NCI-H748 (cell line): Measurements from ENCODE around the gene SH2D5.

ENCODE experiments used
- DNase-seq: peaks from one replicate; lab custom pipeline; 2025; ENCODE audit not compliant: unreplicated experiment; lab: John Stamatoyannopoulos, UW

The SH2D5 gene

GRCh38 chr1:20732588-20733359 is at the start of gene SH2D5:
TSS of gene SH2D5 (minus strand) at chr1:20732703. CDS start at chr1:20728044, 4,659 bp downstream.
- DNase-seq, result peak; percentile 71

- DNase-seq, result no peak
Observed at GRCh38 chr1:20775700-20776099, 43.2 kb upstream of the SH2D5 start.

DNA sequence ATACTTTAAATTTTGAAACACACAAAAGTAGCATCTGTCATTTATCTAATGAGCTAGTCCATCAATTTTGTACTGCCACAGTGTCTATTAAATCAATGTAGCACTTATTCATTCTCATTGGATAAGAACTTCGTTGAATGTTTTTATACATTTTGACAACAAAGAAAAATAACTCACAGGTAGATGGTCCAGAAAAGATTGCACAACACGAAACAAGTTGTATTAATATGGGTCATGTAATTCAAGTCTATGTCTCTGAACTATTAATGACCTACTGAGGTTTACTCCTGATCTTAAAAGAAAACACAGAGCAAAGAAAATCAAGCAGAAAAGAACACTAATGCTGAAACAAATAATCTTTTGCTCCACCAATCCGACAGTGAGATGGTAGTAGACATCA is 39.3 kb upstream of the SH2D5 start:
- no peak for DNase-seq

- DNase-seq, result no peak
Observed at GRCh38 chr1:20770314-20771087, 38.0 kb upstream of the SH2D5 start.

DNA sequence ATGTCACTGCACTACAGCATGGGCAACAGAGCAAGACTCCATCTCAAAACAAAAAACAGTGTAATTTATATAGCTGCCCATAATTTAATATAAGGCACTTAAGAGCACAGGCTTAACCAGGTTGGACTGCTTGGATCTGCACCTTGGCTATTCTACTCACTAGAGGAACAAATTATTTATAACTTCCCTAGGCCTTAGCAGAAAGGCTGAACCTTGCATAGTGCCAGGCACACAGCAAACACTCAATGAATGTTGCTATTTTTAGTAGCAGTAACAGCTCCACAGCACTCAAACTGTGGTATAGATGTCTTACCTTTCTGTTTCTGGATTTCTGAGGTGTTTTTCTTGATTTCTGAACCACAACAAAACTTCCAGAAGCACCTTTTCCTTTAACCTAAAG is 34.8 kb upstream of the SH2D5 start:
- DNase-seq, result no peak

GRCh38 chr1:20763417-20763816 is 30.9 kb upstream of the SH2D5 start:
- DNase-seq, result no peak

DNA sequence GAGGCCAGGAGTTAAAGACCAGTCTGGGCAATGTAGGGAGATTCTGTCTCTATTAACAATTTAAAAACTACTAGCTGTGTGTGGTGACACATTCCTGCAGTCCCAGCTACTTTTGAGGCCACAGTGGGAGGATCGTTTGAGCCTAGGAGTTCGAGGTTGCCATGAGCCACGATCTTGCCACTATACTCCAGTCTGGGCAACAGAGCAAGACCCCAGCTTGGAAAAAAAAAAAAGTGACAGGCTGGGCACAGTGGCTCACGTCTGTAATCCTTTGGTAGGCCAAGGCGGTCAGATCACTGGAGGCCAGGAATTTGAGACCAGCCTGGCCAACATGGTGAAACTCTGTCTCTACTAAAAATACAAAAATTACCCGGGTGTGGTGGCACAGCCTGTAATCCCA is 27.8 kb upstream of the SH2D5 start:
- no peak for DNase-seq

- no peak for DNase-seq
Observed at GRCh38 chr1:20753589-20753988, 21.1 kb upstream of the SH2D5 start.

GRCh38 chr1:20751462-20751990 is 19.0 kb upstream of the SH2D5 start:
- DNase-seq, result no peak

DNA sequence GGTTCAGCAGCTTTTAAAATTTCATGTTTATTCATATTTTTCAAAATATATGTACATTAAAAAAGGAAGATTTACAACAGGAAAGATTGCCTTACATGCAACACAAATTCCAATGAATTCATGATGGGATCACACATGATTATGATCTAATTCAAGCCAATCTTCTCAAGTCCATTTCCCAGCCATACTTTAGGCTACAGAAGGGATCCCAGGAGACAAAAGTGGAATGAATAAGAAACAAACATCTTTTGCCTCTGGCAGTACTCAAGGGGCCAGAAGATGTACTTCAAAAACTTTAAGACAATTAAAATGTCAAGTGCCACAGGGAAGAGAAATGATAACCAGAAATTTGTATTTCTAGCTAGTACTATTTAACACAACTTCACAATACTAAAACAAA is 10.2 kb upstream of the SH2D5 start:
- DNase-seq, result no peak

DNA sequence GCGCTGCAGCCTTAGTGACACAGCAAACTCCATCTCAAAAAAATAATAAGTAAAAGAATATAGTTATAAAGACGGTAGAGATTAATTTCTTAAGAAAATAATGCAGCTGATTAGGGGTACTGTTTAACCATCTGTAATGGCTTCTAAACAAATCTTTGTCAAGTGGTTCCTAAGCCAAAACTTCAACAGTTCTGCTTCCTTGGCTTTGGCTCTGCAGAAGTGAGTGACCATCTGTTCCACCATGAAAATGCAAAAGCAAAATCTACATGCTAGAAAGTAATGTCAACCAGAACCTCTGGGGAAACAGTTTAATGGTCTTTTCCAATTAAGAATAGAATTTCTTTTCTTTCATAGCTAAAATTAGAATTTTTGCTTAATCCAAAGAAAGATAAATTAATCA is 8.3 kb upstream of the SH2D5 start:
- DNase-seq, result no peak

DNA sequence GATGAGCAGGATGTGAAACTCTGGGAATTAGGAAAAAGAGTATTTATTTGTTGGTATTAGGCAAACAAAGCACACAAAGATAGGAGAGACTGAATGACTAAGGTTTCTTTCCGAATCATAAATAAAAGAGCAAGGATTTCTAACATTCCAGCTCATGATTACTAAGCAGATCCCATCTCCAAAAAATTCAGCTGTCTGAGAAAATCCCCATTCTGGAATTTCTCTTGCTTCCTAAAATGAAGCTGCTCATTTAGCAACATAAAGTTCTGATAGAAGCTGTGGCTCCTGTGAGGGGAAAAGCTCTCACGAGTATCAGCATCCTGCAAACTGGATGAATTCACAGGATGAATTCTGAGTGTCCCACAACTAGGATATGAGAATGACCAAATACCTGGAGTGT is 6.7 kb upstream of the SH2D5 start:
- no peak for DNase-seq

DNA sequence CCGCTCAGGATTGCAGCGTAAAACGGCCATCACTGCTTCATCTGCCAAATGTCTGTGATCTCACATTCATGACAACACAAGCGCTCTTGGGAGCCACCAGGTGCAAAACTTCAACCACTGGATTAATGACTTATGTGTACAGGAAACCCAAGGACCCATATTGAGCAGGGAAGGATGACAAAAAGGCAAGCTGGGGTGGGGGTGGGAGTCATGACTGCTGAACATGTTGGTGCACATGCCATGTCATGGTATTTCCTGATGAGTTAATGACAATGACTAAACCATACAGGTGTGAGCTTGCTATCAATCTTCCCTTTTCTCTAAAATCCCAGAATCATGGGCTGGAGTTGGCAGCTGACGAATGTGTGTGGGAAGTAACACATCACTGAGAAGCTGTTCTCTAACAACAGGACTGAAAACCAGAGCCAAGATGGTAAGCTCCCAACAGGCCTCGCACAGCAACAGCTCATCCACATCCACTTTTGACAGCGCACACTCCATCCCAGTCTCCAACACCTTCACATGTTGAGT is 3.1 kb upstream of the SH2D5 start:
- DNase-seq, result no peak

DNA sequence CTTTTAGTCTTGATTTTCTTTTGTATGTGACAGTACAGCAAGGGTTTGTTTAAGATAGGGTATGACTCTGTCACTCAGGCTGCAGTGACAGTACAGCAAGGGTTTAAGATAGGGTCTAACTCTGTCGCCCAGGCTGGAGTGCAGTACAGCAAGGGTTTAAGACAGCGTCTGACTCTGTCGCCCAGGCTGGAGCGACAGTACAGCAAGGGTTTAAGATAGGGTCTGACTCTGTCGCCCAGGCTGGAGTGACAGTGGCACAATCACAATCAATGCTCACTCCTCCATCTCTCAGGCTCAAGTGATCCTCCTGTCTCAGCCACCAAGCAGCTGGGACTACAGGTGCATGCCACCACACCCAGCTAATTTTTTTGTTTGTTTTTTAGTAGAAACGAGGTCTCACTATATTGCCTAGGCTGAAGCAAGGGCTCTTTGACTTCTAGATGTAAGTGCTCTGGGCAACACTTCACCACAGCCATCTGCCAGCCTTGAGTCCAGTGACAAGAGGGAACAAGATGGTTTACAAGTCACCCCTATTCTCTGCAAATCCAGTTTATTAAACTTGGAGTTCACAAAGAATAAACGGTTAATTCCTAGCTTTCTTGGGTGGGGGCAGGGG is 965 bp upstream of the SH2D5 start:
- DNase-seq, result no peak

DNA sequence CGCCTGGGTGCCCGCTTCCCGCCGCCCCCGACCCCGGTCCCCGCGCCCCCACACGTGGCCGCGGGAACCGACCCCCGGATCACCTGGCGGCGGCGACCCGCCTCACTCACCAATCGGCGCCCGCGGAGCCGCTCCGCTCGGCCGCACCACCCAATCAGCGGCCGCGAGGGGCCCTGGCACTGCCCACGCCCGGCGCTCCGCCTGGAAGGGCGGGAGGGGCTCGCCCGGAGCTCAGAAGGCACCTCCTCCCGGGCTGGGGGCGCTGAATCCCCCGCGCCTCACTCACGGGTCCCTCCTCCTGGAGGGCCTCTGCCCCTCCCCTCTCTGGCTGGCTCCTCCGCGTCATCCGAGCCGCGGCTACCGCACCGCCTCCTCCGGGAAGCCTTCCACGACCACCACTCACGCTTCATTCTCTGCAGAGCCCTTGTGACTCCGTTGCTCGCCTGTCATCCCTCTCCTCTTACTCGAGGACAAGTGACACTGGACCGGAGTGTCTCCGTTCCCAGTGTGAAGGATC is 374 bp downstream of the SH2D5 start:
- peak; percentile 73 for DNase-seq

GRCh38 chr1:20731057-20731991 is 1.2 kb downstream of the SH2D5 start:
- no peak for DNase-seq

- no peak for DNase-seq
Observed at GRCh38 chr1:20730690-20731056, 1.8 kb downstream of the SH2D5 start.

- DNase-seq, result no peak
Observed at GRCh38 chr1:20729990-20730689, 2.4 kb downstream of the SH2D5 start.

GRCh38 chr1:20729155-20729931 is 3.2 kb downstream of the SH2D5 start:
- no peak for DNase-seq
